ENCODE measurements around the gene CPB2. TPM values are rescaled to one million over a fixed set of nuclear protein-coding genes. Genes with fewer than 3 reads are reported as not detected.

The CPB2 gene
- total RNA-seq, 4 donors from 2014 or later: 0.42 to 1.4 TPM; not detected in 2

- in situ Hi-C loops (cut with MboI; ENCODE audit: low sequenced_read_pairs in 4 of 4): no loop called here
- no peaks in the 10 kb centered on the region for H3K9me3 ChIP-seq
- H3K36me3 ChIP-seq: no peaks in the 10 kb centered on the region
- no peak overlapping the region for H3K27ac ChIP-seq
- no peaks in the 10 kb centered on the region for H3K27me3 ChIP-seq
- H3K4me3 ChIP-seq: no peak overlapping the region
- no peak for ATAC-seq
- DNase-seq: no peak
- intact Hi-C loops (cut with DNase I; ENCODE audit: low total_unique reads): no loop called here
- no peak for TF ChIP-seq CTCF (IDR thresholded peaks at IDR 0.05 in 4 of 5, conservative IDR thresholded peaks at IDR 0.05 in 1 of 5)
- no peak for TF ChIP-seq POLR2A (IDR thresholded peaks at IDR 0.05)
- peaks cover 0 to 6% of the 10 kb centered on the region in 2 donors for H3K4me1 ChIP-seq
Observed at GRCh38 chr13:46101002-46101401, 3.8 kb downstream of the CPB2 start.

GRCh38 chr13:46100191-46100815 is 4.5 kb downstream of the CPB2 start:
- ATAC-seq (no peak), DNase-seq (no peak)
- Histone ChIP-seq H3K27ac (no peak overlapping the region), H3K4me1 (peaks cover 0 to 6% of the 10 kb centered on the region in 2 donors), H3K9me3 (no peaks in the 10 kb centered on the region), H3K4me3 (no peak overlapping the region), H3K27me3 (no peaks in the 10 kb centered on the region), H3K36me3 (no peaks in the 10 kb centered on the region)
- intact Hi-C loops (cut with DNase I; ENCODE audit: low total_unique reads) (no loop called here), in situ Hi-C loops (cut with MboI; ENCODE audit: low sequenced_read_pairs in 4 of 4) (no loop called here)
- no peak for TF ChIP-seq CTCF (IDR thresholded peaks at IDR 0.05 in 4 of 5, conservative IDR thresholded peaks at IDR 0.05 in 1 of 5)
- TF ChIP-seq POLR2A (IDR thresholded peaks at IDR 0.05): no peak

DNA sequence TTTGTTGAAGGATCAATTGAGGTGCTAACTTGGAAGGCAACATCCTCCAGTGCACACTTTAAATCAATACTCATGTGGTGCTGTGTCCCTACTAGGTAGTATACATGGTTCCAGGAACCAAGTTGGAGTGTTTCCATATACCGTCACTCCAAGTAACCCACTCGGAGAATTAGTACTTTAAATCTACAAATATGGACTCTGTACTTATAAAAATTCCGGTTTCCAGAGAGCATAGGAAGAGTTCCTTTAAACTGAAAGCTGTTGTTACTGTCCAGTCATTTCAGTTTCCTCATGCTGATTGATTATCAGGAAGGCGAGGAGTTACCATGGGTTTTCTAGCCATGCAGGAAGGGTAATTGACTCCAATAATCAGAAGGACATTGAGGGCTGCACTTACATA is 7.2 kb downstream of the CPB2 start:
- intact Hi-C loops (cut with DNase I; ENCODE audit: low total_unique reads) (no loop called here), in situ Hi-C loops (cut with MboI; ENCODE audit: low sequenced_read_pairs in 4 of 4) (no loop called here)
- DNase-seq (no peak), ATAC-seq (no peak)
- no peaks in the 10 kb centered on the region for H3K36me3 ChIP-seq
- TF ChIP-seq POLR2A (IDR thresholded peaks at IDR 0.05): no peak
- no peak for TF ChIP-seq CTCF (IDR thresholded peaks at IDR 0.05 in 4 of 5, conservative IDR thresholded peaks at IDR 0.05 in 1 of 5)
- no peaks in the 10 kb centered on the region for H3K9me3 ChIP-seq
- H3K27ac ChIP-seq: no peak overlapping the region
- H3K4me1 ChIP-seq: peaks cover 0 to 6% of the 10 kb centered on the region in 2 donors
- H3K4me3 ChIP-seq: no peak overlapping the region
- no peaks in the 10 kb centered on the region for H3K27me3 ChIP-seq

- in situ Hi-C loops (cut with MboI; ENCODE audit: low sequenced_read_pairs in 4 of 4) (no loop called here), intact Hi-C loops (cut with DNase I; ENCODE audit: low total_unique reads) (no loop called here)
- no peaks in the 10 kb centered on the region for H3K27me3 ChIP-seq
- peaks cover 0 to 6% of the 10 kb centered on the region in 2 donors for H3K4me1 ChIP-seq
- no peaks in the 10 kb centered on the region for H3K36me3 ChIP-seq
- ATAC-seq (no peak), DNase-seq (no peak)
- H3K27ac ChIP-seq: no peak overlapping the region
- TF ChIP-seq CTCF (IDR thresholded peaks at IDR 0.05 in 4 of 5, conservative IDR thresholded peaks at IDR 0.05 in 1 of 5) (no peak), POLR2A (IDR thresholded peaks at IDR 0.05) (no peak)
- no peaks in the 10 kb centered on the region for H3K9me3 ChIP-seq
- no peak overlapping the region for H3K4me3 ChIP-seq
Observed at GRCh38 chr13:46097015-46097414, 7.8 kb downstream of the CPB2 start.

- Histone ChIP-seq H3K4me3 (no peak overlapping the region), H3K9me3 (no peaks in the 10 kb centered on the region), H3K27me3 (peaks cover 0 to 2% (median 0%) of the 10 kb centered on the region in 3 donors), H3K4me1 (no peaks in the 10 kb centered on the region), H3K36me3 (no peaks in the 10 kb centered on the region), H3K27ac (no peak overlapping the region)
- DNase-seq: no peak
- in situ Hi-C loops (cut with MboI; ENCODE audit: low sequenced_read_pairs in 4 of 4) (no loop called here), intact Hi-C loops (cut with DNase I; ENCODE audit: low total_unique reads) (no loop called here)
- no peak for ATAC-seq
- TF ChIP-seq POLR2A (IDR thresholded peaks at IDR 0.05) (no peak), CTCF (IDR thresholded peaks at IDR 0.05 in 4 of 5, conservative IDR thresholded peaks at IDR 0.05 in 1 of 5) (no peak)
Observed at GRCh38 chr13:46094478-46094877, 10.4 kb downstream of the CPB2 start.
